ENCODE data around the gene TARDBP. TPM values are rescaled to one million over a fixed set of nuclear protein-coding genes. Genes with fewer than 3 reads are reported as not detected.

TARDBP gene
- total RNA-seq = 100 to 1,000 TPM; 123 to 155 (median 147) TPM
- long read RNA-seq, donor 1, full-length matches to known transcripts = 132 of 159 reads
- long read RNA-seq, donor 1, partial matches to known transcripts = 17 of 159 reads
- long read RNA-seq, donor 1, other reads (novel, unspliced or antisense) = 10 of 159 reads
- long read RNA-seq, donor 2, full-length matches to known transcripts = 26 of 30 reads
- long read RNA-seq, donor 2, partial matches to known transcripts = 4 of 30 reads
- long read RNA-seq, donor 2, other reads (novel, unspliced or antisense) = 0 of 30 reads

DNA sequence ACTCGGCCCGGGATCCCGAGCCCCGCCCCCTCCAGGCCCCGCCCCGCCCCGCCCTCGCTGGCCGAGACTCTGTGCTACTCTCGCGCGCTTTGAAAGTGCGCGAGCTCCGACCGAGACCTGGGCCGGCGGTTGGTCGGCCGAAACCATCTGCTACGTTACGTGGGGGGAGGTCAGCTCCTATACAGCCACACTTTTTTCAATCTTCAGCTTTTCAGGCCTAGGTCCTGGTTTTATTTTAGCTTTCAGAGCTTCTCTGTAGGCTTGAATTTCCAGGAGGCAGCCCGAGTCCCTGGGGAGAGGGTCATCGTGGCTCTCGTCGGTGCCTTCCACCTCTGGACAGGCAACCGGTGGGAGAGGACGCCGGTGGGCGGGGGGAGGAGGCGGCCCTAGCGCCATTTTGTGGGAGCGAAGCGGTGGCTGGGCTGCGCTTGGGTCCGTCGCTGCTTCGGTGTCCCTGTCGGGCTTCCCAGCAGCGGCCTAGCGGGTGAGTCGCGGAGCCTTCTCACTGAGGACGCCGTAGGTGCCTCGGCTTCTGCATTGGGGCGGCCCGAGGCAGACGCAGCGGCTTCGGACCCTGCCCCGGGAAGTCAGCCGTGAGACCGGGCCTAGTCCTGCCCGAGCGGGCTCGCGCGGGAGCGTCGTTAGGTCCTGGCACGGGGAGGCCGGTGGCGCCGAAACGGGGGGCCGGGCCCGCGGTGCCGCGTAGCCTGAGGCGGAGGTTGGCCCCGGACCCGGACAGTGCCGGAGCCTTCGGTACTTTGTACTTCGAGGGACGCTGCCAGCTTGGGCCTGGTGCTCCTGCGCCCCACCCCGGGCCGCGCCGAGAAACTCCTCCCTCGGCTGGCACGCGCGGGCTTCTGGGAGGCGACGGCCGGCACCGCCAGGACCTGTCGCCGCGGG, at the start of gene TARDBP:
Gene TARDBP (plus strand): TSS at position 395 of the 900 bp plus-strand sequence. CDS start 1,074 bp downstream, outside the sequence.
- H3K4me3 ChIP-seq = peak within 1 kb of the TSS; percentile 95
- ATAC-seq = peak; percentile 91
- H3K4me1 ChIP-seq (ENCODE audit: low read depth) = peaks cover 42% of the 10 kb centered on the region
- intact Hi-C loops (cut with DNase I, micrococcal nuclease) = no loop called here
- TF ChIP-seq, protein P1, sequence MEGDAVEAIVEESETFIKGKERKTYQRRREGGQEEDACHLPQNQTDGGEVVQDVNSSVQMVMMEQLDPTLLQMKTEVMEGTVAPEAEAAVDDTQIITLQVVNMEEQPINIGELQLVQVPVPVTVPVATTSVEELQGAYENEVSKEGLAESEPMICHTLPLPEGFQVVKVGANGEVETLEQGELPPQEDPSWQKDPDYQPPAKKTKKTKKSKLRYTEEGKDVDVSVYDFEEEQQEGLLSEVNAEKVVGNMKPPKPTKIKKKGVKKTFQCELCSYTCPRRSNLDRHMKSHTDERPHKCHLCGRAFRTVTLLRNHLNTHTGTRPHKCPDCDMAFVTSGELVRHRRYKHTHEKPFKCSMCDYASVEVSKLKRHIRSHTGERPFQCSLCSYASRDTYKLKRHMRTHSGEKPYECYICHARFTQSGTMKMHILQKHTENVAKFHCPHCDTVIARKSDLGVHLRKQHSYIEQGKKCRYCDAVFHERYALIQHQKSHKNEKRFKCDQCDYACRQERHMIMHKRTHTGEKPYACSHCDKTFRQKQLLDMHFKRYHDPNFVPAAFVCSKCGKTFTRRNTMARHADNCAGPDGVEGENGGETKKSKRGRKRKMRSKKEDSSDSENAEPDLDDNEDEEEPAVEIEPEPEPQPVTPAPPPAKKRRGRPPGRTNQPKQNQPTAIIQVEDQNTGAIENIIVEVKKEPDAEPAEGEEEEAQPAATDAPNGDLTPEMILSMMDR (IDR thresholded peaks at IDR 0.05) = no peak
- H3K36me3 ChIP-seq (ENCODE audit: low read depth) = peaks cover 10% of the 10 kb centered on the region
- H3K9me3 ChIP-seq = no peaks in the 10 kb centered on the region
- peak; percentile 90 to 94 (median 93) for DNase-seq

DNA sequence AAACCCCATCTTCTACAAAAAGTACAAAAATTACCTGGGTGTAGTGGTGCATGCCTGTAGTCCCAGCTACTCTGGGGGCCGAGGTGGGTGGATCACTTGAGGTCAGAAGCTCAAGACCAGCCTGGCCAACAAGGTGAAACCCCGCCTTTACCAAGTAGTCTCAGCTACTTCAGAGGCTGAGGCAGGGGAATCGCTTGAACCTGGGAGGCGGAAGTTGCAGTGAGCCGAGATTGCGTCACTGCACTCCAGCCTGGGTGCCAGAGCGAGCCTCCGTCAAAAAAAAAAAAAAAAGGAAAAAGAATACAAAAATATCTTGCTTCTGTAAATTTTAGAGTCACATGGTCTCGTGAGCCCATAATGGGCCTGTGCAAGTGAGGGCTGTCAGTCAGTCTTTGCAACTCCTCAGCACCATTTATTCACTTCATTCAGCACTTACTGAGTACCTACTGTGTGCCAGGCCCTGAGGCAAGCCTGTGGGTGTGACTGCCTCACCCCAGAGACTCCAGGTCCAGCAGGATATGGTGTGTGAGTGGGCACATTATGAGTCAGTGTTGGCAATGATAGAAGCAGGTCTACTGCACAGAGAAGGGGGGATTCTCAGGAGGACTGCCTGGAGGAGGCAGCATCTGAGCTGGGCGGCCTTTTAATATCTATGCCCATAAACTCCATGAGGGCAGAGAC, 46.8 kb upstream of the TARDBP start:
- H3K4me3 ChIP-seq = no peak overlapping the region
- H3K4me1 ChIP-seq (ENCODE audit: low read depth) = peaks cover 10% of the 10 kb centered on the region
- ATAC-seq = no peak
- H3K36me3 ChIP-seq (ENCODE audit: low read depth) = no peaks in the 10 kb centered on the region
- intact Hi-C loops (cut with DNase I, micrococcal nuclease) = no loop called here
- TF ChIP-seq, protein P1 (IDR thresholded peaks at IDR 0.05) = no peak
- no peaks in the 10 kb centered on the region for H3K9me3 ChIP-seq
- no peak for DNase-seq

DNA sequence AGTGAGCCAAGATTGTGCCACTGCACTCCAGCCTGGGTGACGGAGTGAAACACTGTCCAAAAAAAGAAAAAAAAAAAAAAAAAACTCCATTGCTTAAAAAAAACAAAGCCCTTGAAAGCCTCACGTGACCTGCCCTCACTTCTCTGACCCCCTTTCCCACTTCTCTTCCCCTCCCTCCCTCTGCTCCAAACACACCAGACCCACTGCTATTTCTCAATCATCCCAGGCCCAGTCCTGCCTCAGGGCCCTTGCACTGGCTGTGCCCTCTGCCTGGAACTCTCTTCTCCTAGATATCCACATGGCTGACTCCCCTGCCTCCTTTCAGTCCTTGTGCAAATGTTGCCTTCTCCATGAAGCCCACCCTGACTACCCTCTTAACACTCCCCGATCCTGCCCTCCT, 45.4 kb upstream of the TARDBP start:
- no peak for ATAC-seq
- TF ChIP-seq, protein P1 (IDR thresholded peaks at IDR 0.05) = no peak

DNA sequence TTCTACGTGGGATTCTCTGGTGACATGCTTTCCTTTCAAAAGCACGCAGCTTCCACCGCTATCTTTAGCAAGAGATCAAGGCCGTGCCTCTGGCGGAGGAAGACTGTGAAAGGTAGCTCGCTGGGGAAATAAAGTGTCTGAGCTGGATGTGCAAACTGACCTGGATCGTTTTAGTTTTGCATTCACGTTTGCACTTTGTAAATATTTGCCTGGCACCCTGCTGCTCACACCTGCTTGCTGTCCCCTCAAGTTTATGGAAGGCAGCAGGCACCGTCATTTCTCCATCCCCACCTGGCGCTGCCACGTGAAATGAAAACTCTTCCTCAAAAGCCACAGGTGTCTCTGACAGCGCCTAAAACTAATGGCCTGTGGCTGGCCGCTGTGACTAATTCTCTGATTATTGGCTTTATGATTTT, 44.0 kb upstream of the TARDBP start:
- TF ChIP-seq, protein P1 (IDR thresholded peaks at IDR 0.05) = no peak
- intact Hi-C loops (cut with DNase I, micrococcal nuclease) = no loop called here
- Histone ChIP-seq H3K4me3 (no peak overlapping the region), H3K4me1 (ENCODE audit: low read depth) (peaks cover 10% of the 10 kb centered on the region), H3K9me3 (no peaks in the 10 kb centered on the region), H3K36me3 (ENCODE audit: low read depth) (no peaks in the 10 kb centered on the region)
- ATAC-seq (peak; percentile 65), DNase-seq (peak in 1 of 3 donors; percentile 37)

More for the DNA sequence above, 45.4 kb upstream of the TARDBP start:
- intact Hi-C loops (cut with DNase I, micrococcal nuclease) = no loop called here
- no peak for DNase-seq
- Histone ChIP-seq H3K4me3 (no peak overlapping the region), H3K9me3 (no peaks in the 10 kb centered on the region), H3K36me3 (ENCODE audit: low read depth) (no peaks in the 10 kb centered on the region), H3K4me1 (ENCODE audit: low read depth) (peaks cover 10% of the 10 kb centered on the region)

DNA sequence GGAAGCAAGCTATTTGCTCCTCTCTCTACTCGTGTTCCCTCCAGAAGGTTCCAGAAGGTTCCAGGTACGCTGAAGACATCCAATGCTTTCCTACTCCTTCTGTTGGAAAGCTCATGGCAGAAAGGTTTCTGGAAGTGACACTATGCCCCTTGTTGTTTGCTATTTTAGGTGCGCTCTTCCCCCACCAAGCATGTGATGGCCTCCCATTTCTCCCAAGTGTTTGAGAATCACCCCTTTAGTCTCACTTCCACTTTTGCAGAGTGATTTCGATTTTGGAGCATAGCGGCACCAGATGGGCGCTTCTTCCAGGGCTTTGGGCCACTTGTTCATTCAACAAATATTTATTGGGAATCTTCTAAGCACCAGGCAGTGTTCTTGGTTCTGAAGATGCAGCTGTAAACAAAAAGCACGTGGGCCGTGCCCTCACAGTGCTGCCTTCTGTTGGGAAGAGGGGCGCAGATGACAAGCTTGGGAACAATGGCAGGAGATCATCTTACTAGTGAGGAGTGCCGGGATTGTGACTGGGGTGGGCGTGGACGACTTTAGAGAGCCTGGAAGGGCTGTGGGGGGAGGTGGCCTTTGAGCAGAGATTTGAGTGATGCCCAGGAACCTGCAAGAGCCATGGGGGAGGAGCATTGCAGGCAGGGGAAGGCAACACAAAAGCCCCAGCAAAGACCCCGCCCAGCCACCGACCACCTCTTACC, 43.0 kb upstream of the TARDBP start:
- DNase-seq (no peak), ATAC-seq (no peak)
- TF ChIP-seq, protein P1 (IDR thresholded peaks at IDR 0.05) = no peak
- no peaks in the 10 kb centered on the region for H3K9me3 ChIP-seq
- H3K4me3 ChIP-seq = no peak overlapping the region
- intact Hi-C loops (cut with DNase I, micrococcal nuclease) = no loop called here
- H3K36me3 ChIP-seq (ENCODE audit: low read depth) = no peaks in the 10 kb centered on the region
- H3K4me1 ChIP-seq (ENCODE audit: low read depth) = peaks cover 10% of the 10 kb centered on the region

Measured in mucosa of descending colon (tissue), 3 donors.